Endothelial cell of umbilical vein (primary cell): ENCODE data around the gene RASGRF2. TPM values are rescaled to one million over a fixed set of nuclear protein-coding genes. Genes with fewer than 3 reads are reported as not detected.

Experiments
- BruUV-seq: library from RNA; stranded (reverse); fragments of 400-500 nt; replicated peaks from 2 replicates; lab custom pipeline; 2021; lab: Mats Ljungman, UMichigan
- CTCF ChIA-PET: fragments of 300-600, 350-600 bp; sonication (Branson Sonifier 250); formaldehyde crosslinking; loops from one replicate; lab custom pipeline; 2021; ENCODE audit warnings: antibody characterized with exemption, inconsistent platforms; lab: Charles Lee
- POLR2A ChIA-PET: fragments of 300-600, 350-600 bp; sonication (Branson Sonifier 250); formaldehyde crosslinking; loops from one replicate; lab custom pipeline; 2021; ENCODE audit warnings: antibody characterized with exemption, inconsistent platforms; lab: Charles Lee
- DNase-seq: peaks from one replicate; pipeline ENCODE4 v3.0.0-alpha.2; 2011; ENCODE audit warnings: low read depth, low spot score
- FAIRE-seq: peaks from 2 replicates; lab custom pipeline; 2011; peaks lifted over from hg19 to GRCh38; lab: Jason Lieb, UNC
- H2AFZ ChIP-seq: 2 replicates; pipeline ENCODE4 v1.6.0; 2012; ENCODE audit warnings: low read depth, low read length, control low read depth, inconsistent platforms
- H3K27ac ChIP-seq: 2 replicates; pipeline ENCODE4 v1.5.1; 2011; ENCODE audit warnings: low read depth, mild to moderate bottlenecking, control low read depth, low read length, moderate library complexity; ENCODE audit not compliant: insufficient read depth
- H3K27me3 ChIP-seq, 2 experiments: 2 replicates each; pipeline versions ENCODE4 v1.6.0 to v1.6.1; 2011; ENCODE audit warnings: low read length in 2 of 2, mixed read lengths in 1 of 2; ENCODE audit not compliant: control insufficient read depth in 2 of 2, insufficient read depth in 2 of 2
- H3K36me3 ChIP-seq, 2 experiments: 2 replicates in 1 of 2; 3 replicates in 1 of 2; pipeline ENCODE4 v1.5.1; 2011; ENCODE audit warnings: low read length in 2 of 2, mild to moderate bottlenecking in 1 of 2, moderate library complexity in 1 of 2; ENCODE audit not compliant: control insufficient read depth in 2 of 2, insufficient read depth in 2 of 2; ENCODE audit errors: extremely low read depth in 1 of 2
- H3K4me1 ChIP-seq: 3 replicates; pipeline ENCODE4 v1.5.1; 2011; ENCODE audit warnings: mild to moderate bottlenecking, low read length; ENCODE audit not compliant: control insufficient read depth, insufficient read depth; ENCODE audit errors: extremely low read depth
- H3K4me2 ChIP-seq: 2 replicates; pipeline ENCODE4 v1.6.1; 2011; ENCODE audit warnings: low read length, control low read depth, mixed read lengths; ENCODE audit not compliant: insufficient read depth
- H3K4me3 ChIP-seq, 3 experiments: fragments of 200-600 bp in 1 of 3; sonication (generic), shearing (Covaris generic) in 1 of 3; replicated peaks in 1 of 3; 2 replicates each; pipeline ENCODE4 v1.5.1; 2011 to 2016; ENCODE audit warnings: control low read depth in 3 of 3, low read length in 3 of 3, mild to moderate bottlenecking in 2 of 3, inconsistent platforms in 1 of 3, low read depth in 1 of 3, moderate library complexity in 1 of 3; ENCODE audit not compliant: insufficient read depth in 1 of 3
- H3K79me2 ChIP-seq: 2 replicates; pipeline ENCODE4 v1.6.0; 2012; ENCODE audit warnings: low read length, inconsistent platforms; ENCODE audit not compliant: control insufficient read depth, insufficient read depth
- H3K9ac ChIP-seq: replicated peaks from 2 replicates; pipeline ENCODE3; 2011; ENCODE audit warnings: low read length, control low read depth; ENCODE audit not compliant: insufficient read depth; ENCODE audit errors: extremely low read depth
- H3K9me1 ChIP-seq: replicated peaks from 3 replicates; pipeline ENCODE4 v1.6.0; 2011; ENCODE audit warnings: mild to moderate bottlenecking, low read length; ENCODE audit not compliant: control insufficient read depth, insufficient read depth; ENCODE audit errors: extremely low read depth
- H3K9me3 ChIP-seq: replicated peaks from 2 replicates; pipeline ENCODE4 v1.5.1; 2012; ENCODE audit warnings: low read length, inconsistent platforms; ENCODE audit not compliant: control insufficient read depth, insufficient read depth
- H4K20me1 ChIP-seq: replicated peaks from 2 replicates; pipeline ENCODE3; 2011; ENCODE audit warnings: mild to moderate bottlenecking, low read length; ENCODE audit not compliant: control insufficient read depth, insufficient read depth; ENCODE audit errors: extremely low read depth
- CTCF ChIP-seq, 2 donors: IDR thresholded peaks; 1 replicate in 1 of 2; 2 replicates in 1 of 2; pipeline ENCODE4 v1.5.1; 2011; ENCODE audit warnings: low read length in 2 of 2, mild to moderate bottlenecking in 2 of 2, moderate library complexity in 2 of 2, control low read depth in 1 of 2, inconsistent platforms in 1 of 2, low read depth in 1 of 2; ENCODE audit not compliant: insufficient read depth in 1 of 2; ENCODE audit errors: extremely low read depth in 1 of 2
- EZH2 ChIP-seq: IDR thresholded peaks from 2 replicates; pipeline ENCODE4 v1.6.1; 2012; ENCODE audit warnings: borderline replicate concordance, low read depth, mild to moderate bottlenecking, moderate library complexity, low read length, inconsistent platforms; ENCODE audit not compliant: severe bottlenecking
- FOS ChIP-seq: IDR thresholded peaks from 2 replicates; pipeline ENCODE4 v1.6.1; 2011; ENCODE audit warnings: mild to moderate bottlenecking, low read length, moderate library complexity, borderline replicate concordance; ENCODE audit not compliant: insufficient read depth
- GATA2 ChIP-seq: IDR thresholded peaks from 2 replicates; pipeline ENCODE4 v1.7.0; 2011; ENCODE audit warnings: low read depth, mild to moderate bottlenecking, moderate library complexity, mixed read lengths, low read length; ENCODE audit not compliant: insufficient read length, insufficient read depth
- JUN ChIP-seq: IDR thresholded peaks from 2 replicates; pipeline ENCODE4 v1.6.1; 2011; ENCODE audit warnings: borderline replicate concordance, low read depth; ENCODE audit not compliant: insufficient read length, insufficient read depth
- MAX ChIP-seq: IDR thresholded peaks from 2 replicates; pipeline ENCODE4 v1.6.1; 2011; ENCODE audit not compliant: insufficient read depth, insufficient read length
- POLR2A ChIP-seq: IDR thresholded peaks from 2 replicates; pipeline ENCODE4 v1.6.1; 2012; ENCODE audit warnings: low read depth, mild to moderate bottlenecking, control low read depth, low read length
- POLR2AphosphoS5 ChIP-seq: IDR thresholded peaks from 2 replicates; pipeline ENCODE4 v1.6.1; 2012; ENCODE audit warnings: low read depth, mild to moderate bottlenecking, control low read depth, low read length, moderate library complexity; ENCODE audit not compliant: insufficient read depth
- dilution Hi-C: fragments of 300-500 bp; cut with MboI; formaldehyde crosslinking; loops from one replicate; pipeline ENCODE4 v1.15.0; 2019; ENCODE audit warnings: low sequenced_read_pairs; ENCODE audit not compliant: extremely low pct_ligation_motif_present
- intact Hi-C: fragments of 100-400 bp; cut with micrococcal nuclease; formaldehyde crosslinking; loops from one replicate; pipeline ENCODE4 v1.10.0; 2022
- polyA plus RNA-seq, 4 experiments: library from polyadenylated mRNA; depleted of rRNA in 3 of 4; stranded (reverse) in 3 of 4; unstranded in 1 of 4; fragments of >200 nt; gene quantifications; 2 replicates each; pipeline versions ENCODE4 v1.2.1 to v1.2.3, GENCODE V29; 2011 to 2012; ENCODE audit warnings: missing spikeins in 1 of 4
- total RNA-seq: library from RNA; stranded (reverse); gene quantifications from 2 replicates; pipeline ENCODE4 v1.2.3, GENCODE V29; 2021

Gene RASGRF2
- total and polyA plus RNA-seq, 2 donors (not counting 3 experiments of a cell fraction or from before 2014, with no cell fraction given) = 0.41 to 4.0 TPM

GRCh38 chr5:81134566-81134965 lies 174.4 kb downstream of the RASGRF2 start:
- ChIA-PET POLR2A (interaction anchor here (0.7 kb wide), 1 partner anchor 149 kb away, joined by 3 read pairs; no protein-coding TSS in a partner anchor), CTCF (no interaction called here)
- no peaks in the 10 kb centered on the region for H3K79me2 ChIP-seq
- TF ChIP-seq EZH2 = no peak
- no peak for TF ChIP-seq MAX
- TF ChIP-seq JUN = no peak
- no peak for TF ChIP-seq CTCF (IDR thresholded peaks at IDR 0.05; ENCODE audit: extremely low read depth in 1 of 2, insufficient read depth in 1 of 2, low read depth in 1 of 2, low read length in 2 of 2)
- no peak for TF ChIP-seq POLR2AphosphoS5
- no peak for TF ChIP-seq FOS
- no peak for TF ChIP-seq POLR2A
- no peak for TF ChIP-seq GATA2
- H2AFZ ChIP-seq = no peak overlapping the region
- H4K20me1 ChIP-seq = no peaks in the 10 kb centered on the region
- no peaks in the 10 kb centered on the region for H3K9me3 ChIP-seq
- intact Hi-C loops (no loop called here), dilution Hi-C loops (no loop called here)
- H3K27ac ChIP-seq = no peak overlapping the region
- no TSS peak for BruUV-seq
- no peak overlapping the region for H3K9ac ChIP-seq
- no peaks in the 10 kb centered on the region for H3K4me1 ChIP-seq
- no peaks in the 10 kb centered on the region for H3K27me3 ChIP-seq
- no peaks in the 10 kb centered on the region for H3K9me1 ChIP-seq
- no peak overlapping the region for H3K4me2 ChIP-seq
- no peak overlapping the region for H3K4me3 ChIP-seq
- no peak for FAIRE-seq
- no peak for DNase-seq
- no peaks in the 10 kb centered on the region for H3K36me3 ChIP-seq
